LNCaP clone FGC (cell line): ENCODE results near the gene PLXNA4.
A peak's percentile ranks its signal among the peaks of the same experiment; 100 is the strongest.

ENCODE experiments used
- DNase-seq: peaks from one replicate; pipeline ENCODE4 v3.0.0-alpha.2; 2011; ENCODE audit warnings: low read depth
- H3K4me3 ChIP-seq: 2 replicates; pipeline ENCODE4 v1.5.1; 2011; ENCODE audit warnings: mild to moderate bottlenecking, low read depth, low read length, control low read depth
- CTCF ChIP-seq: IDR thresholded peaks from 2 replicates; pipeline ENCODE4 v1.5.1; 2012; ENCODE audit warnings: mild to moderate bottlenecking; ENCODE audit not compliant: control insufficient read depth, insufficient read depth; ENCODE audit errors: extremely low read depth

The PLXNA4 gene

GRCh38 chr7:132518839-132519173 is 57.5 kb downstream of the PLXNA4 start:
- no peak for TF ChIP-seq CTCF
- H3K4me3 ChIP-seq, result no peak overlapping the region
- no peak for DNase-seq

GRCh38 chr7:132518102-132518838 is 58.0 kb downstream of the PLXNA4 start:
- H3K4me3 ChIP-seq, result no peak overlapping the region
- TF ChIP-seq CTCF, result peak; percentile 27; the same call in 1 of the 2 replicates
- no peak for DNase-seq

GRCh38 chr7:132516042-132516840 is 60.0 kb downstream of the PLXNA4 start:
- H3K4me3 ChIP-seq, result no peak overlapping the region
- DNase-seq, result no peak
- TF ChIP-seq CTCF, result no peak

GRCh38 chr7:132515181-132515580 is 61.1 kb downstream of the PLXNA4 start:
- H3K4me3 ChIP-seq, result no peak overlapping the region
- TF ChIP-seq CTCF, result no peak
- no peak for DNase-seq

DNA sequence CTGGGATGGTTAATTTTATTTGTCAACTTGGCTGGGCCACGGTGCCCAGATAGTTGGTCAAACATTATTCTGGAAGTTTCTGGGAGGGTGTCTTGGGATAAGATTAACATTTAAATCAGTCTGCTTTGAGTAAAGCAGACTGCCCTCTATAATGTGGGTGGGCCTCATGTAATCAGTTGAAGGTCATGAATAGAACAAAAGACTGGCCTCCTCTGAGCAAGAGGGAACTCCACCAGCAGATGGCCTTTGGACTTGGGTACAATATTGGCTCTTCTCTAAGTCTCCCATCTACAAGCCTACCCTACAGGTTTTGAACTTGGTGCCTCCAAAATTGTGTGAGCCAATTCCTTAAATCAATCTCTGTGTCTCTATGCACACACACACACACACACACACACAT is 61.8 kb downstream of the PLXNA4 start:
- no peak overlapping the region for H3K4me3 ChIP-seq
- no peak for DNase-seq
- TF ChIP-seq CTCF, result no peak

GRCh38 chr7:132511921-132512320 is 64.3 kb downstream of the PLXNA4 start:
- DNase-seq, result no peak
- no peak overlapping the region for H3K4me3 ChIP-seq
- no peak for TF ChIP-seq CTCF
